Hematopoietic multipotent progenitor cell treated with erythropoietin and hydrocortisone succinate and interleukin-3 and kit ligand, for 4 days (in vitro differentiated cells): ENCODE measurements around the gene PLCB2.

Experiments
- DNase-seq: peaks from one replicate; pipeline ENCODE4 v3.0.0-alpha.2; 2015

The PLCB2 gene, protein sequence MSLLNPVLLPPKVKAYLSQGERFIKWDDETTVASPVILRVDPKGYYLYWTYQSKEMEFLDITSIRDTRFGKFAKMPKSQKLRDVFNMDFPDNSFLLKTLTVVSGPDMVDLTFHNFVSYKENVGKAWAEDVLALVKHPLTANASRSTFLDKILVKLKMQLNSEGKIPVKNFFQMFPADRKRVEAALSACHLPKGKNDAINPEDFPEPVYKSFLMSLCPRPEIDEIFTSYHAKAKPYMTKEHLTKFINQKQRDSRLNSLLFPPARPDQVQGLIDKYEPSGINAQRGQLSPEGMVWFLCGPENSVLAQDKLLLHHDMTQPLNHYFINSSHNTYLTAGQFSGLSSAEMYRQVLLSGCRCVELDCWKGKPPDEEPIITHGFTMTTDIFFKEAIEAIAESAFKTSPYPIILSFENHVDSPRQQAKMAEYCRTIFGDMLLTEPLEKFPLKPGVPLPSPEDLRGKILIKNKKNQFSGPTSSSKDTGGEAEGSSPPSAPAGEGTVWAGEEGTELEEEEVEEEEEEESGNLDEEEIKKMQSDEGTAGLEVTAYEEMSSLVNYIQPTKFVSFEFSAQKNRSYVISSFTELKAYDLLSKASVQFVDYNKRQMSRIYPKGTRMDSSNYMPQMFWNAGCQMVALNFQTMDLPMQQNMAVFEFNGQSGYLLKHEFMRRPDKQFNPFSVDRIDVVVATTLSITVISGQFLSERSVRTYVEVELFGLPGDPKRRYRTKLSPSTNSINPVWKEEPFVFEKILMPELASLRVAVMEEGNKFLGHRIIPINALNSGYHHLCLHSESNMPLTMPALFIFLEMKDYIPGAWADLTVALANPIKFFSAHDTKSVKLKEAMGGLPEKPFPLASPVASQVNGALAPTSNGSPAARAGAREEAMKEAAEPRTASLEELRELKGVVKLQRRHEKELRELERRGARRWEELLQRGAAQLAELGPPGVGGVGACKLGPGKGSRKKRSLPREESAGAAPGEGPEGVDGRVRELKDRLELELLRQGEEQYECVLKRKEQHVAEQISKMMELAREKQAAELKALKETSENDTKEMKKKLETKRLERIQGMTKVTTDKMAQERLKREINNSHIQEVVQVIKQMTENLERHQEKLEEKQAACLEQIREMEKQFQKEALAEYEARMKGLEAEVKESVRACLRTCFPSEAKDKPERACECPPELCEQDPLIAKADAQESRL

GRCh38 chr15:40307421-40308211, at the start of gene PLCB2:
Gene PLCB2, minus strand, starts transcription at chr15:40307935. Its CDS starts 263 bp downstream, at chr15:40307672.
- peak; percentile 92 for DNase-seq

DNA sequence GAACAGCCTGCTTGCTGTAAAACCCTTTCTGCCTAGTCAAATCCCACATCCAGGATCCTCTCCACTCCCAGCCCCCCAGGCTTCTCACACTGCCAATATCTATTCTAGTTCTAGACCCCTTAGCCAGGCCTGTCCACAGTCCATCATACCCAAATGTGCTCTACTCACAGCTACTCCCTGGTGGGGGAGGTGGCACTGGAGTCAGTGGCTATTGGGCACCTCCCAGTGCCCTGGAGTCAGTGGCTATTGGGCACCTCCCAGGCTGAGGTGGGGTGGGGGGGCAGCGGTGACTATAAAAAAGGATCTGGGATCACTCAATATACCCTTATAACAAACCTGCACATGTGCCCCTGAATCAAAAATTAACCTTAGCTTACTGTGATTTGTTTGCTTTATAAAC, 49.5 kb upstream of the PLCB2 start:
- DNase-seq: no peak

DNA sequence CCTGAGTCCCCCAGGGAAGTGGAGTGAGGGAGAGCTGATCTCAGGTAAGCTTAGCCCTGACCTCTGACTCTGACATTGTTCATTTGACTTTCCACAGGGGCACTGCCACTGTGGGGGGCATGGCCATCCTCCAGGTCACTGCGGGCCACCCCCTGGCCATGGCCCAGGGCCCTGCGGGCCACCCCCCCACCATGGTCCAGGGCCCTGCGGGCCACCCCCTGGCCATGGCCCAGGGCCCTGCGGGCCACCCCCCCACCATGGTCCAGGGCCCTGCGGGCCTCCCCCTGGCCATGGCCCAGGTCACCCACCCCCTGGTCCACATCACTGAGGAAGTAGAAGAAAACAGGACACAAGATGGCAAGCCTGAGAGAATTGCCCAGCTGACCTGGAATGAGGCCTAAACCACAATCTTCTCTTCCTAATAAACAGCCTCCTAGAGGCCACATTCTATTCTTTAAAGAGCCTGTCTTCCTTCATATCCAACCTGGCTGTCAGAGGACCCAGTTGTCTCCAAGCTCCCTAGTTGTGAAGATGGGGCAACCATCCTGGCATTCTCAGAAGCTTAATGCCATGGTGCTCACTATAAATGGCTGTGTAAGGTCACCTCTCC, 48.3 kb upstream of the PLCB2 start:
- no peak for DNase-seq

DNA sequence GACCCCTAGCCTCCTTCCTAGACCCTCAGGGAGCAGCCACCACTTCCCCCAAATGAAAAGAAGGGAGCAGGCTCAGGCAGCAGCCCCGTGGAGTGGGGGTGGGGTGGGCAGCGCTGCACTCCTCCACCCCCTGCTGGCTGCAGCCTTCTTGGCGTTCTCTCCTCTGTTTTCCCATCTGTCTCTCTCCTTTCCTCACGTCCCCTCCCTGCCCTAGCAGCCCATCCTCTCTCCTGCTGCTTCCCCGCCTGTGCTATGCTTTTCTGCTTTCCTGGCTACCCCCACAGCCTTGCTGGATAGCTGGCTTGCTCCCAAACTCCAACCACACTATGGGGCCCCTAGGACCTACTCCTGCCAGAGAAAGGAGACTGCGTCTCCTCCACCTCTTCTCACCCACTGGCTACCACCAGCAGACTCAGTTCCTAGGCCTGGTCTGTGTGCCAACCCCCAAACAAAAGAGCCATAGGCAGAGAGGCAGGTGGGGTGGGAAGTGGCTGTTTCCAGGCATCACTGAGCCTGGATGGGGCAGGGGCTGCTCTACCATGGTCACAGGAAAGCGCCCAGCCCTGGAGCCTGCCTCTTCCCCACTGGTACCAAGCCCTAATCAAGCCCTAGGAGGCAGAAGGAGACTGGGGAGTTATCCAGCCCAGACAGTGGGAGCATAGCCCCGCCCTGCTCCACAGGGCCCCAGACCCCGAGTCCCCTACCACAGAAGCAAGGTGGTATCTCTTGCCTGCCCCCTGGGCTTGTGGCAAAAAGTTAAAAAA, 46.9 kb upstream of the PLCB2 start:
- DNase-seq: peak; percentile 68

- no peak for DNase-seq
Measured at GRCh38 chr15:40353697-40354096, 46.0 kb upstream of the PLCB2 start.

DNA sequence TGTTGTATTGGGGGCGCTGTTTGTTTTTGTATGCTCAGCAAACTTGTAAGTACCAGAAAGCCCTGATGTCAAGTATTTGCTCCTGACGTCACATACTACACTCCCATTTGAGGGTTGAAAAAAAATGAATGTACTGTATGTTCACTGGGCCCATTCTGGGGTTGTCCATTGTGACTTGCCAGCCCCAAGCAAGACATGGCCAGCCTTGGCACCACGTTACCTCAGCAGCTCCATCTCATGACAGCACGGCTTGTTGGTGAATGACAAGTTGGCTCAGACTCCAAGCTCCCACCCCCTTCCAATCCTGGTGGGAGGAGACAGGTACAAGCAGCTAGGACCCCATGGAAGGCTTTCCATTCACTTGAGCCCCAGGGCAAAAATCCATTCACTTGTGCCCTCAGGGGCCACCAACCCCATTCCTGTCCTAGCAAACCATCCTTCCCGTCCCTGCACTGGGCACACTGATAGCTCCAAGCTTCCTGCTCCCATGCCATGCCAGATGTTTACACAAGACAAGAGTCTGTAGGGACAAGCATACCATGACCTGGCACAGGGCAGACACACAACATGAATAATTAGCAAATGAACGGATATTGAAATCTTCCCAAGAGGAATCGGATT, 44.7 kb upstream of the PLCB2 start:
- no peak for DNase-seq

DNA sequence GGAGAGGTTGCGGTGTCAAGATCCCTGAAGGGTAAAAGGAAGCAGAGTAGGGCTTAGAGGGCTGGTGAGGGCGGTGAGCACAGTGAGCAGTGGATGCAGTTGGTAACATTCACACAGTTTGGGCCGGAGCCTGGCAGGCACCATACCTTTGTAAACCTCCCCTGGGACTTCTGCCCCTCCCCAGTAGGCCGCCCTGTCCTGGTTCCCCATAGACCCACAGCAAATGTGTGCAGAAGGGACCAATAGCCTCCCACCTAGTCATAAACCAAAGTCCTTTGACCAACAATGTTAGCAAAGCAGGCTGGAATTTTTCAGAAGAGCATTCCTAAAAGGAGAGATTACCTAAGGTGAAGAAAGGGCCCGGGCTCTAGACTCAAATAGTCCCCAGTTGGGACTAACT, 41.4 kb upstream of the PLCB2 start:
- DNase-seq: no peak

- DNase-seq: peak; percentile 56
Measured at GRCh38 chr15:40348474-40348870, 40.7 kb upstream of the PLCB2 start.

GRCh38 chr15:40347559-40348473, 40.1 kb upstream of the PLCB2 start:
- no peak for DNase-seq

DNA sequence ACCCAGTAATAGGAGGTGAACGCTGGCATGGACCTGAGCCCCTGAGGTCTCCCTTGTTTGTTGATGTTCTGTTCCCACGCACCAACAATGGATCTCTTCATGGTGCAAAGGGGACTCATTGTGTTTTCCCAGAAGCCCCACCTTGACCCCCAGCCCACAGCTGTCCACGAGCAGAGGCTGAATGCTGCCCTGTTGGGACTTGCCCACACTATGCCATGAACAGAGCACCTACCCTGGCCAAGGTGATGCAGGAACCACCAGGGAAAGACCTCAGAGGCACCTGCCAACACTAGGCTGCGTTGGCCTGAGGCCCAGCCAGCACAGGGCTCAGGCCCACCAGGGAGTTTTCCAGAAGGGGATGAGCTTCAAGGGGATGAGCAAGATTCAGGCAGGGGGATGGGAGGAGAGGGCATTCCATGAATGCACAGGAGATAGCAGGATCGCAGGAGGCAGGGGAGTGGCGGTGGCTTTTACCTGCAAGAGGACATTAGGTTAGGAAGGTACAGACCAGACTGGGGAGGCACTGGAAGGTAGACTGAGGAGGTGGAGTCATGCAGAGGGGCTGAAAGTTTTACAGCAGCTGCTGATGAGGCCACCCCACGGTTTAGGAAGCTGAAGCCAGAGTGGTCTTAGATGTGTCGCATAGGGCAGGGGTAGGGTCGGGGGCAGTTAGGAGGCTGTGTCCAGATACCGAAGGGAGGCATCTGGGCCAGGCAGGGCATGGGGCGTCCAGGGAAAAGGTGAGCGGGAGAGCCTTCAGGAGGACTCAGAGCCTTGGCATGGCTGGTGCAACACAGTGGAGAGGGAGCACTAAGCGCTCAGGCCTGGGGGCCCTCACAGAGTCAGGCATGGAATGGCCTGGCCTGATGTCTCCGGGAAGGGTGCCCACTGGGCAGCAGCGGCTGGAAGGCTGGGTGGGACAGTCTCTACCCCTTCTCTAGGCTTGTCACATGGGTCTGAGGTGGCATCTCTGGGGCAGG, 39.1 kb upstream of the PLCB2 start:
- DNase-seq: no peak

GRCh38 chr15:40345867-40346578, 38.3 kb upstream of the PLCB2 start:
- DNase-seq: no peak

- no peak for DNase-seq
Measured at GRCh38 chr15:40345225-40345866, 37.6 kb upstream of the PLCB2 start.

GRCh38 chr15:40344631-40345120, 36.9 kb upstream of the PLCB2 start:
- peak; percentile 86 for DNase-seq

GRCh38 chr15:40344217-40344616, 36.5 kb upstream of the PLCB2 start:
- DNase-seq: no peak

DNA sequence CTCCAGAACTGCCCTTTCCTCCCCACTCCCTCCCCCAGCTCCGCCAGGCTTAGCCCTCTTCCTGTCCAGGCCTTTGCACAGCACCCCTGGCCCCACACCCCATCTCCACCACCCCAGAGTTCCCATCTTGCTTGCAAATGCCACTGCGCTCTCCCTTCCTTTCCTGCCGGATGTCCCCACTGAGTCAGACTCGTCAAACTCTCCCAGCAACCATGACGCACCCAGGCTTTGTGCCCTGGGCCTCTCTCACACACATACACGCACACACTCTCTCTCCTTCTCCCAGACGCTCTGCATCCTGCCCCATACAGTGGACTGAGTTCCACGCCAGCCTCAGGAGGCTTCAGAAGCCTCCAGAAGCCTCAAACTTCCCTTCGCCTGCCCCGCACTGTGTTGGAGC, 35.8 kb upstream of the PLCB2 start:
- DNase-seq: no peak

GRCh38 chr15:40342416-40343320, 34.9 kb upstream of the PLCB2 start:
- no peak for DNase-seq
